Thyroid gland (tissue), 4 donors: ENCODE results near the gene CENPE.

Experiments used
- POLR2A ChIP-seq, 2 donors: fragments of 450-650 bp; IDR thresholded peaks; one replicate each; pipeline ENCODE4 v1.6.1; 2017; ENCODE audit warnings: antibody characterized with exemption in 2 of 2, mild to moderate bottlenecking in 2 of 2, moderate library complexity in 1 of 2
- TF ChIP-seq, protein P1 (sequence below), 6 experiments: fragments of 200-600 bp in 3 of 6; fragments of 450-650 bp in 3 of 6; sonication (generic) in 3 of 6; IDR thresholded peaks; one replicate each; pipeline ENCODE4 v1.5.1; 2016 to 2019; ENCODE audit warnings: antibody characterized with exemption in 6 of 6, mild to moderate bottlenecking in 2 of 6, inconsistent platforms in 1 of 6, moderate library complexity in 1 of 6

DNA sequence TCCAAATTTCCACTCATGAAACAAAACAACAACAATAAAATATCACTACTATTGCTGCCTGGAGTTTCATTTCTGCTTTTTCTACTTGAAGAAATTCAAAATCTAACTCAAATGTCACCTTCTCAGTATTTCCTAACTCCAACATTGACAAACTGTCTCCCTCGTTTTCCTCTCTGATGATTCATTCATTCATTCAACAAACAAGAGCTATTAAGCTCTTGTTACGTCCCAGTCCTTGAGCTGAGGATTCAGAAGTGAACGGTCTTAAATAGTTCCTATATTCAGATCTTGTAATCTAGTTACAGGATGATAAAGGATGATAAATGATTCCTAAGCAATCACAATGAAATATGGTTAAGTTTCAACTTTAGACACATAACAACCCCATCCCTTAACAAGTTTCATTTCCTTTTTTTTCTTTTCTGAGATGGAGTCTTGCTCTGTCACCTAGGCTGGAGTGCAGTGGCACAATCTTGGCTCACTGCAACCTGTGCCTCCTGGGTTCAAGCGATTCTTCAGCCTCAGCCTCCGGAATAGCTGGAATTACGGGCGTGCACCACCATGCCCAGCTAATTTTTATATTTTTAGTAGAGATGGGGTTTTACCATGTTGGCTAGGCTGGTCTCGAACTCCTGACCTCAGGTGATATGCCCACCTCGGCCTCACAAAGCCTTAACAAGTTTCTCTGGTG, 123.3 kb downstream of the CENPE start:
- TF ChIP-seq, protein P1, sequence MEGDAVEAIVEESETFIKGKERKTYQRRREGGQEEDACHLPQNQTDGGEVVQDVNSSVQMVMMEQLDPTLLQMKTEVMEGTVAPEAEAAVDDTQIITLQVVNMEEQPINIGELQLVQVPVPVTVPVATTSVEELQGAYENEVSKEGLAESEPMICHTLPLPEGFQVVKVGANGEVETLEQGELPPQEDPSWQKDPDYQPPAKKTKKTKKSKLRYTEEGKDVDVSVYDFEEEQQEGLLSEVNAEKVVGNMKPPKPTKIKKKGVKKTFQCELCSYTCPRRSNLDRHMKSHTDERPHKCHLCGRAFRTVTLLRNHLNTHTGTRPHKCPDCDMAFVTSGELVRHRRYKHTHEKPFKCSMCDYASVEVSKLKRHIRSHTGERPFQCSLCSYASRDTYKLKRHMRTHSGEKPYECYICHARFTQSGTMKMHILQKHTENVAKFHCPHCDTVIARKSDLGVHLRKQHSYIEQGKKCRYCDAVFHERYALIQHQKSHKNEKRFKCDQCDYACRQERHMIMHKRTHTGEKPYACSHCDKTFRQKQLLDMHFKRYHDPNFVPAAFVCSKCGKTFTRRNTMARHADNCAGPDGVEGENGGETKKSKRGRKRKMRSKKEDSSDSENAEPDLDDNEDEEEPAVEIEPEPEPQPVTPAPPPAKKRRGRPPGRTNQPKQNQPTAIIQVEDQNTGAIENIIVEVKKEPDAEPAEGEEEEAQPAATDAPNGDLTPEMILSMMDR (IDR thresholded peaks at IDR 0.05), result no peak
- no peak for TF ChIP-seq POLR2A (IDR thresholded peaks at IDR 0.05)
